Inferior parietal cortex (tissue), 1 donor: ENCODE measurements around the gene ALG14.
"Not testable (repeated sequence)": the region's sequence is repeated elsewhere in the genome, so short reads cannot be mapped to it uniquely, and the experiment has no call there.

ENCODE experiments used
- DNase-seq: peaks from one replicate; pipeline ENCODE4 v3.0.0-alpha.2; 2016; ENCODE audit errors: extremely low spot score

ALG14 gene

GRCh38 chr1:94954263-94955220, 118.2 kb downstream of the ALG14 start:
- DNase-seq: no peak

GRCh38 chr1:94953746-94954145, 119.0 kb downstream of the ALG14 start:
- DNase-seq: no peak

- no peak for DNase-seq
Measured at GRCh38 chr1:94953107-94953506, 119.6 kb downstream of the ALG14 start.

- DNase-seq: no peak
Measured at GRCh38 chr1:94952539-94952938, 120.2 kb downstream of the ALG14 start.

GRCh38 chr1:94951509-94952208, 121.1 kb downstream of the ALG14 start:
- no peak for DNase-seq

GRCh38 chr1:94951046-94951445, 121.7 kb downstream of the ALG14 start:
- DNase-seq: no peak

GRCh38 chr1:94949681-94950661, 122.8 kb downstream of the ALG14 start:
- no peak for DNase-seq

- DNase-seq: no peak
Measured at GRCh38 chr1:94947437-94947836, 125.3 kb downstream of the ALG14 start.

- no peak for DNase-seq
Measured at GRCh38 chr1:94946886-94947285, 125.9 kb downstream of the ALG14 start.

GRCh38 chr1:94942171-94943128, 130.3 kb downstream of the ALG14 start:
- no peak for DNase-seq

- DNase-seq: not testable (repeated sequence)
Measured at GRCh38 chr1:94941480-94941879, 131.3 kb downstream of the ALG14 start.

- no peak for DNase-seq
Measured at GRCh38 chr1:94940738-94941137, 132.0 kb downstream of the ALG14 start.

- DNase-seq: no peak
Measured at GRCh38 chr1:94937820-94938219, 134.9 kb downstream of the ALG14 start.

- no peak for DNase-seq
Measured at GRCh38 chr1:94936861-94937620, 135.7 kb downstream of the ALG14 start.

- DNase-seq: no peak
Measured at GRCh38 chr1:94935476-94935875, 137.3 kb downstream of the ALG14 start.

- no peak for DNase-seq
Measured at GRCh38 chr1:94935034-94935433, 137.7 kb downstream of the ALG14 start.

- DNase-seq: no peak
Measured at GRCh38 chr1:94934551-94934950, 138.2 kb downstream of the ALG14 start.

- no peak for DNase-seq
Measured at GRCh38 chr1:94931254-94931841, 141.4 kb downstream of the ALG14 start.
